ENCODE results near the gene RFT1. TPM values are rescaled to one million over a fixed set of nuclear protein-coding genes. Genes with fewer than 3 reads are reported as not detected.
"Not testable (repeated sequence)": the region's sequence is repeated elsewhere in the genome, so short reads cannot be mapped to it uniquely, and the experiment has no call there.

RFT1 gene
- total and polyA plus RNA-seq, 5 donors = 7.0 to 12.9 (median 12.4) TPM

- DNase-seq (peak in 1 of 3 donors; percentile 30), ATAC-seq (no peak)
- intact Hi-C loops (cut with DNase I) = no loop called here
- Histone ChIP-seq H3K27ac (ENCODE audit: low read length) (no peak overlapping the region), H3K9me3 (ENCODE audit: control insufficient read depth, low read length) (no peaks in the 10 kb centered on the region), H3K4me3 (ENCODE audit: low read length) (no peak overlapping the region), H3K27me3 (ENCODE audit: control insufficient read depth, insufficient read depth) (no peaks in the 10 kb centered on the region), H3K4me1 (ENCODE audit: control insufficient read depth, insufficient read depth, low read length) (peaks cover 11% of the 10 kb centered on the region)
- WGBS = 74% methylated on average over 4 of the region's 4 CpGs
Measured at GRCh38 chr3:53154881-53155285, 24.6 kb upstream of the RFT1 start.

GRCh38 chr3:53153980-53154379 is 23.7 kb upstream of the RFT1 start:
- peak in 1 of 3 donors; percentile 14 for DNase-seq
- Histone ChIP-seq H3K9me3 (ENCODE audit: control insufficient read depth, low read length) (no peaks in the 10 kb centered on the region), H3K4me1 (ENCODE audit: control insufficient read depth, insufficient read depth, low read length) (peaks cover 6% of the 10 kb centered on the region), H3K27ac (ENCODE audit: low read length) (no peak overlapping the region), H3K27me3 (ENCODE audit: control insufficient read depth, insufficient read depth) (no peaks in the 10 kb centered on the region), H3K4me3 (ENCODE audit: low read length) (no peak overlapping the region)
- no peak for ATAC-seq
- intact Hi-C loops (cut with DNase I) = no loop called here
- 74% methylated on average over 6 of the region's 6 CpGs for WGBS

DNA sequence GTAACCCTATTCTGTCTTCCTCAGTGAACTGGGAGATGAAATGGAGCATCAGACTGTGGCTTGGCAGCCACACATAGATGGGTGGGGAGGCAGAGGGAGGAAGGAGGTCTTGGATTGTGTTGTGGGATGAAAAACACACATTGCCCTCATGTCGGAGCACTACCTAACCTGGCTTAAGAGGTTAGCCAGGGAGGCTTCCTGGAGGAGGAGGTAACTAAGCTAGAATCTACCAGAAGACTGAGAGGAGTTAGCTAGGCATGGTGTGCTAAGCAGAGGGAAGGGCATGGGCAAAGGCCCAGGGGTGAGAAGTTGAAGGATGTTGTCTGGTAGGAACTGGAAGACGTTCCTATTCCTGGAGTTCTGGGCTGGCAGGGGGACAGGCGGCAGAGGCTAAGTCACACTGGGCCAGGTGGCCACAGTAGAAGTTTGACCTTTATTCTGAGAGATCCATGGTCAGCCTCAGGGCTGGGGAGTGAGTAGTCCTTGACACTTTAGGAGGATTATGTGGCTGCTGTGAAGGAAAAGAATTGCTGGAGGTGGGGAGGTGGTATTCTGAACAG is 23.1 kb upstream of the RFT1 start:
- Histone ChIP-seq H3K4me1 (ENCODE audit: control insufficient read depth, insufficient read depth, low read length) (peaks cover 6% of the 10 kb centered on the region), H3K27me3 (ENCODE audit: control insufficient read depth, insufficient read depth) (no peaks in the 10 kb centered on the region), H3K4me3 (ENCODE audit: low read length) (no peak overlapping the region), H3K27ac (ENCODE audit: low read length) (no peak overlapping the region), H3K9me3 (ENCODE audit: control insufficient read depth, low read length) (no peaks in the 10 kb centered on the region)
- 77% methylated on average over 3 of the region's 3 CpGs for WGBS
- no peak for ATAC-seq
- peak in 1 of 3 donors; percentile 13 for DNase-seq
- intact Hi-C loops (cut with DNase I) = no loop called here

DNA sequence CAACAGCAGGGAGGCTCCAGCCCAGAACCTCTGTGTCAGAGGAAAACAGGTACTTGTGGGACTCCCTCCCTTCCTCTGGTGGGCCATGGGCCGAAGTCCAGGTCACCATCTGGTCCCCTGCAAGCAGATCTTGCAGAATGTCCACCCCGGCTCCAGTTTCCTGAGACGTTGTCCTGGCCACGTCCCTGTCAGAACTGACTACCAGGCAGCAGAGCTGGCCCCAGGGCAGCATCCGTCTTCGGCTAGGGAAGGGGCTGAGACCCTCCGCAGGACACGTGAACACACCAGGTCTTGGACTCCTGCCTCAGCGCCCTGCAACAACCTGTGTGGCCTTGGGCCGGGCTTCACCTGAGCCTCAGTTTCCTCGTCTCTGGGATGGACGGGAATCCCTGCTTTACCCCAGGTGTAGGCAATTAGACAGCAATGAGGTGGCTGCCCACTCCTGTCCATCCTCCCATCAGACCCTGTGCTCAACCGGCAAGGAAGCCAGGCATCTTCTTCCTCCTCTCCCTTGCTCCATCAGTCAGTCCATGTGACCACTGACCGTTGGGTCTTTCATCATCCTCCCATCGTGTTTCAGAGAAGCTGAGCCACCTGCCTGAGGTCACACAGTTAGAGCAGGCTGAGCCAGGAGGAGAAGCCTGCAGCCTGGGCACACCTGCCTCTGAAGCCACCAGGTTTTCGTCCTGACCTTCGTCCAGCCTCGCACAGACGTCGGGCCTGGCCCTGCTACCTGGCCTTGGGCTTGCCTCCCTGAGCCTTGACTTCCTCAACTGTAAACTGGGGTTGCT is 21.8 kb upstream of the RFT1 start:
- Histone ChIP-seq H3K4me3 (ENCODE audit: low read length) (no peak overlapping the region), H3K9me3 (ENCODE audit: control insufficient read depth, low read length) (no peaks in the 10 kb centered on the region), H3K27me3 (ENCODE audit: control insufficient read depth, insufficient read depth) (no peaks in the 10 kb centered on the region), H3K4me1 (ENCODE audit: control insufficient read depth, insufficient read depth, low read length) (peaks cover 6% of the 10 kb centered on the region), H3K27ac (ENCODE audit: low read length) (no peak overlapping the region)
- DNase-seq (no peak), ATAC-seq (no peak)
- intact Hi-C loops (cut with DNase I) = no loop called here
- WGBS = 81% methylated on average over 20 of the region's 20 CpGs

DNA sequence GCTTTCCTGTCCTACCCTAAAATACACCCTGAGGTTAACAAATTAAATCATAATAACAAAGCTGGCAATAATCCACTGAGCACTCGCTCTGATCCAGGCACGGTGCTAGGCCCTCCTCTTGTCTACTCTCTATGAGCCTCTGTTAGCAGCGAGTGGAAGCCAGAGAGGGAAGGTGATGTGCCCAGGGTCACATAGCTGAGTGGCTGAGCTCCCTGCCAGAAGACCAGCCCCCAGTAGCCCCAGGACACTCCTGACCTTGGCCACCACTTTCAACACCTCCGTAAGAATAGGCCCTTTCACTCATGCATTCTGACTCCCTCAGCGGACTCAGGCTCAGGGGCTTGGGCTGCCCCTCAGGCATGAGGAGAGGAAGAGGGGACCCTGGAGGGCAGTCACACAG is 21.2 kb upstream of the RFT1 start:
- 80% methylated on average over 5 of the region's 5 CpGs for WGBS
- intact Hi-C loops (cut with DNase I) = no loop called here

DNA sequence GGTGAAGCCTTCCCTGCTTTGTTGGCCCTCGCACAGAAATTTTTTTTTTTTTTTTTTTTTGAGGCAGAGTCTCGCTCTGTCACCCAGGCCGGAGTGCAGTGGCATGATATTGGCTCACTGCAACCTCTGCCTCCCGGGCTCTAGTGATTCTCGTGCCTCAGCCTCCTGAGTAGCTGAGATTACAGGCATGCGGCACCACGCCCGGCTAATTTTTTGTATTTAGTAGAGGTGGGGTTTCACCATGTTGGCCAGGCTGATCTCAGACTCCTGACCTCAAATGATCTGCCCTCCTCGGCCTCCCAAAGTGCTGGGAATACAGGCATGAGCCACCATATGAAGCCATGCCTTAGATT is 20.8 kb upstream of the RFT1 start:
- H3K27ac ChIP-seq (ENCODE audit: low read length); H3K4me3 ChIP-seq (ENCODE audit: low read length); ATAC-seq; H3K9me3 ChIP-seq (ENCODE audit: control insufficient read depth, low read length); H3K27me3 ChIP-seq (ENCODE audit: control insufficient read depth, insufficient read depth); DNase-seq; intact Hi-C loops (cut with DNase I); H3K4me1 ChIP-seq (ENCODE audit: control insufficient read depth, insufficient read depth, low read length): not testable (repeated sequence)
- WGBS = 91% methylated on average over 9 of the region's 9 CpGs

More for the DNA sequence above, 21.2 kb upstream of the RFT1 start:
- peaks cover 6% of the 10 kb centered on the region for H3K4me1 ChIP-seq (ENCODE audit: control insufficient read depth, insufficient read depth, low read length)
- H3K9me3 ChIP-seq (ENCODE audit: control insufficient read depth, low read length) = no peaks in the 10 kb centered on the region
- H3K4me3 ChIP-seq (ENCODE audit: low read length) = no peak overlapping the region
- H3K27me3 ChIP-seq (ENCODE audit: control insufficient read depth, insufficient read depth) = no peaks in the 10 kb centered on the region
- H3K27ac ChIP-seq (ENCODE audit: low read length) = no peak overlapping the region
- DNase-seq (no peak), ATAC-seq (no peak)

DNA sequence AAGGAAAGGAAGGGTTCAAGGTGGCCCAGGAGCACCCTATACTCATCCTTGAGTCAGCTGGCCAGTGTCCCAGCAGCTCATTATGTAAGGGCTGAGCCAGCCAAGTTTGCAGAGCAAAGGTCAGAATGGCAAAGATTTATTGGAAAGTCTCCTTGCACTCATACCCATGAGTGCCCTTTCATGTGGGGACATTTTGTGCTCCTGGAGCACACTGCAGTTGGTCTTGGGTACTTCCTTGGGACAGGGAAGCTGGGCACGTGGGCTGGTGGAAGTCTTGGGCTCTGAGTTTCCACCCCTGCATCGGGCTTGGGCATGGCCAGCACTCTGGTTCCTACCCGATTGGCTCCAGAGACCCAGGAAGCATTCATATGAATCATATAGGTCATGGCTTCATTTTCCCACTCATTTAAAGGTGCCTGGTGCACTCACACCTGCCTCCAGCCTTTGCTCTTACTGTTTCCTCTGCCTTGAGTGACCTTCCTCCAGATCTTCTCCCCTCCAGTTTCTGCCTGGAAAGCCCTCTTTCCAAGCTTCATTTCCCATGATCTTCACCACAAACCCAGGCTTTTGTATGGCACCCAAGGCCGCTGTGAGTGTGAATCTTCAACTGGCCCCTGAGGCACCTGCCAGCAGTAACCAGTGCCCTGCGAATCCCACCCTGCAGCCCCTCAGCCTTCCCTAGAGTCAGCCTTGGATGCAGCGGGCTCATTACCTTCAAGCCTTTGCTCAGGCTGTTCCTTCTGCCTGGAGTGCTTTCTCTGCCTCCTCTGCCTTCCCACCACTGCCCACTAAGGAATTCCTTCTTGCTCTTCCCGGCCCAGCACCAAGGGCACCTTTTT is 20.2 kb upstream of the RFT1 start:
- DNase-seq = no peak

GRCh38 chr3:53149699-53150098 is 19.5 kb upstream of the RFT1 start:
- H3K4me1 ChIP-seq (ENCODE audit: control insufficient read depth, insufficient read depth, low read length) = peaks cover 5% of the 10 kb centered on the region
- no peaks in the 10 kb centered on the region for H3K9me3 ChIP-seq (ENCODE audit: control insufficient read depth, low read length)
- WGBS = 84% methylated on average over 4 of the region's 4 CpGs
- H3K27me3 ChIP-seq (ENCODE audit: control insufficient read depth, insufficient read depth) = no peaks in the 10 kb centered on the region
- ATAC-seq = no peak
- intact Hi-C loops (cut with DNase I) = no loop called here
- H3K4me3 ChIP-seq (ENCODE audit: low read length) = no peak overlapping the region
- no peak overlapping the region for H3K27ac ChIP-seq (ENCODE audit: low read length)
- no peak for DNase-seq

More for the DNA sequence above, 20.2 kb upstream of the RFT1 start:
- intact Hi-C loops (cut with DNase I) = no loop called here
- WGBS = 81% methylated on average over 7 of the region's 7 CpGs
- Histone ChIP-seq H3K4me1 (ENCODE audit: control insufficient read depth, insufficient read depth, low read length) (peaks cover 6% of the 10 kb centered on the region), H3K27me3 (ENCODE audit: control insufficient read depth, insufficient read depth) (no peaks in the 10 kb centered on the region), H3K9me3 (ENCODE audit: control insufficient read depth, low read length) (no peaks in the 10 kb centered on the region), H3K27ac (ENCODE audit: low read length) (no peak overlapping the region), H3K4me3 (ENCODE audit: low read length) (no peak overlapping the region)
- ATAC-seq = peak in 1 of 2 donors; percentile 21

DNA sequence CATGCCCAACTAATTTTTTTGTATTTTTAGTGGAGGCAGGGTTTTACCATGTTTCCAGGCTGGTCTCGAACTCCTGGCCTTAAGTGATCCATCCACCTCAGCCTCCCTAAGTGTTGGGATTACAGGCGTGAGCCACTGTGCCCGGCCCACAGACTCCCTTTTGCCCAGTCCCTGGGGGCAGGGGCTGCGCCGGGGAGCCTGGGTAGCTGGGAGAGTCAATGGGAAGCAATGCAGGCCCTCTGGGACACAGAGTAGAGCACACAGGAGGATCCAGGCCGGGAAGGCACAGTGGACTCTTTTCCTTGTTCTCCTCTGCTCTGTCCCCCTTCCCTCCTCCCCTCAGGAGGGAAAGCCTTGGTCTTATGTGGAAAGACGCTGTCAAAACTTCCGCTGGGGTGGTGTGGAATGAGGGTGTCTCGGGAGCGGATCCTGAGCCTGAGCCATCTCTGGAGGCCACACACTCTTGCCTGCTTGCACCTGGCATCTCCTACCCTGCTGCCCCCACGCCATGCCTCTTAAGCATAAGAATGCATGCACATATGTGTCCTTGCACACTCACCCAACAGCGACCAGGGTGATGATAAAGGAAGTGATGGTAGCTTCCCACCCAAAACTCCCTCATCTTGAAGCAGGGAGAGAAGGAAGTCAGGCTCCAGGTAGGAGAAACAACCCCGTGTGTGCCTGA is 18.9 kb upstream of the RFT1 start:
- Histone ChIP-seq H3K4me3 (ENCODE audit: low read length) (no peak overlapping the region), H3K4me1 (ENCODE audit: control insufficient read depth, insufficient read depth, low read length) (peaks cover 5% of the 10 kb centered on the region), H3K9me3 (ENCODE audit: control insufficient read depth, low read length) (no peaks in the 10 kb centered on the region), H3K27ac (ENCODE audit: low read length) (no peak overlapping the region), H3K27me3 (ENCODE audit: control insufficient read depth, insufficient read depth) (no peaks in the 10 kb centered on the region)
- intact Hi-C loops (cut with DNase I) = no loop called here
- 83% methylated on average over 13 of the region's 13 CpGs for WGBS
- no peak for ATAC-seq
- DNase-seq = peak in 1 of 3 donors; percentile 7

GRCh38 chr3:53147903-53148400 is 17.7 kb upstream of the RFT1 start:
- WGBS = 95% methylated on average over 2 of the region's 2 CpGs
- DNase-seq (peak in 1 of 3 donors; percentile 24), ATAC-seq (no peak)
- Histone ChIP-seq H3K4me3 (ENCODE audit: low read length) (no peak overlapping the region), H3K27me3 (ENCODE audit: control insufficient read depth, insufficient read depth) (no peaks in the 10 kb centered on the region), H3K4me1 (ENCODE audit: control insufficient read depth, insufficient read depth, low read length) (peaks cover 2% of the 10 kb centered on the region), H3K27ac (ENCODE audit: low read length) (no peak overlapping the region), H3K9me3 (ENCODE audit: control insufficient read depth, low read length) (no peaks in the 10 kb centered on the region)
- intact Hi-C loops (cut with DNase I) = no loop called here

Measured in right cardiac atrium (tissue), 5 donors.